Hematopoietic multipotent progenitor cell treated with erythropoietin and hydrocortisone succinate and interleukin-3 and kit ligand, for 15 days (in vitro differentiated cells): ENCODE measurements around the gene LRTM2.

ENCODE experiments used
- DNase-seq: peaks from one replicate; pipeline ENCODE4 v3.0.0-alpha.2; 2015; ENCODE audit warnings: low spot score

LRTM2 gene

DNA sequence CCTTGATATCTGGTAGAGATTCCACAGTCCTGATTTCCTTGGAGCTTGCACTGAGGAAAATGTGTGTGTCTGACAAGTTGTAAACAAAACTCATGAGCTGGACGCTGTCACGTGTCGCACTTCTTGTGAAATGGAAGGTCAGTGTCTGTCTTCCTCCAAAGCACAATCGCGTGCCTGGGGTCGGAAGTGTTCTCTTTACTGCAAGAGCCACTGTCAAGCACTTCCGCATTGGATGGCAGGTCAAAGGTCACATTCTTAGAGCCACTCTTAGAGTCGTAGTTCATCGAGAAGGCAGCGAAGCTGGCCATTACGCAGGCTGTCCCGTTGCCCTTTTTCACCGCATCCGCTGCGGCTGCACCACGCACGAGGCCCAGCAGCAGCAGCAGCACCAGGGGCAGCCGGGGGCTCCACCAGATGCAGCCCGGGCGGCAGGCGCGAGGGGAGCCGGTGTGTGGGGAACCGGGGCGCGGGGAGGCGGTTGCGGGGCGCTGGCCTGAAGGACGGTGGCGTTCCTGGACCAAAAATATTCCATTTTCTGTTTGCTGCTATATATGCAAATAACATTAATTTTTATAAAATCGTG, 45.0 kb downstream of the LRTM2 start:
- DNase-seq: no peak

- DNase-seq: no peak
Measured at GRCh38 chr12:1869145-1869544, 48.8 kb downstream of the LRTM2 start.

GRCh38 chr12:1870086-1870485, 49.7 kb downstream of the LRTM2 start:
- no peak for DNase-seq

- no peak for DNase-seq
Measured at GRCh38 chr12:1870998-1871917, 50.9 kb downstream of the LRTM2 start.

DNA sequence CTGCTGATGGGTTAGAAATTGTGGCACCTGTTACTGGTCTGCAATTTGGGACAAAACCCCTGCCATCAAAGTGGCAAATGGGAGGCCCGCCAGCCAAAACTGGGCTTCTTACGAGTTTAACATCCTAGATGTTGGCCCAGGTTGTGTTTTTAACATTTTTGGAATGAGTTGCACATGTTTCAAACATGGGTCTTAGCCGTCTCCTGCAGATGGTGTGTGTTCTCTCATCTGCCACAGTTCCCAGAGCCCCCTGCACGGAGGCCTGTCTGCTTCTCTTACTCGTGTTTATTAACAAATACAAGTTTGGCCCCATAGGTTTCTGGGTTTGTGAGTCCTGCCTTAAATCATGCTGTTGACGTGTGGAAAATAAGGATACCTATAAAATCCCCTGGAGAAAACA, 51.6 kb downstream of the LRTM2 start:
- no peak for DNase-seq

- DNase-seq: no peak
Measured at GRCh38 chr12:1872448-1872847, 52.1 kb downstream of the LRTM2 start.

DNA sequence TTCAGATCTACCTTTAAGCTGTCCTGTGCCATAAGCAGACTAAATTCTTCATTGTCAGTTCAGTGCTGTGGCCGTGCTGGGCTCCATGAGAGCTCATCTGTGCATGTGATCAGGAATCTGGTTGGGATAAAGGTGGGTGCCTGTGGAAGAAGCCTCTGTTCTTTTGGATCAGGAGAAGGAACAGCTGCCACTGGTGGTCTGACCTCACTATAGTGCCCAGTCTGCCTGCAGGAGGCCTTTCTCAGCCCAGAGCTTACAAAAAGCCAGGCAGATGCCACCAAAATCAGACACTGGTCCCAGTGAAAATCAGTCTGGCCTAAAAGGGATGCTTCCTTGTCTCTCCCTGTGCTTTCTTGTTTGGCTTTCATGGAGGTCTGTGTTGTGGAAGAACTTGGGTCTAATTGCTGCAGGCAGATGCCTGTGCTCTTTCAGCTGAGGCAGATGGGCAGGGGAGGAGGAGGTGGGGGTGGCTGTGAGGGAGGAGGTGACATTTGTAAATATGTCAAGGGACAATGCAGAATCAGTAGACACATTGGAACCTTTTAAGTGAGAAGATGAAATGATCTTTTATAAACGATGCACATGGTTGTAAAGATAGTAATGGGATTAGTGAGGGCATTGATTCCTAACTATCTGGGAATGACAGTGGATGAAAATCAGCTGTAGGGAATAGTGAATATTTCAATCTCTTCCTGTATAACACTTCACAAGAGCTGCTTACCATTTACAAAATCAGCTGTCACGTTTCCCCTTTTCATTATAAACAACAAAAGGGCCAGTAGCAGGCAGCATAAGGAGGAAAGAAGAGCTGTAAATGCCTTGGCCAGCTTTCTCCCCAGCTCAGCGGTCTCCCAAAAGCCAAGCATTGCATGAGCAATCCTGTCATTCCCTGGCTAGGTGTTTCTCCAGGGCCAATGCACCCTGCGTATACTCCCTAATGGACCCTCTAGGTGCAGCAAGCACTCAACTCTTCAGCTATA, 53.5 kb downstream of the LRTM2 start:
- DNase-seq: no peak

DNA sequence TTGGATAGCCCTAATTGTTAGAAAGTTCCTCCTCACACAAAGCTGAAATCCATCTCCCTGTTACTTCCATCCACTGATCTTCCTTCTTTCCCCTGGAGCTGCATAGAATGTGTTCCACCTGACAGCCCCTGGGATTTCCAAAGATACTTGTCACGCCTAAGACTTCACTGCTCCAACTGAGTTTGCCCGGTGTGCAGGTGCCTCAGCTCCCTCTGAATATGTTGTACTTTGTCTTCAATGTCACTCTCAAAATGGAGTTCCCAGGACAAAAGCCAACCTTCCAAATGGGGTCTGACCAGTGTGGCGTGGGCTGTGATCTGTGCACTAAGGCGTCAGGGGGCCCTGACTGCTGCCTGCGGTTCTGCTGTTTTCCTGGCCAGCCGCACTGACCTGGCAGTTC, 55.2 kb downstream of the LRTM2 start:
- DNase-seq: no peak

DNA sequence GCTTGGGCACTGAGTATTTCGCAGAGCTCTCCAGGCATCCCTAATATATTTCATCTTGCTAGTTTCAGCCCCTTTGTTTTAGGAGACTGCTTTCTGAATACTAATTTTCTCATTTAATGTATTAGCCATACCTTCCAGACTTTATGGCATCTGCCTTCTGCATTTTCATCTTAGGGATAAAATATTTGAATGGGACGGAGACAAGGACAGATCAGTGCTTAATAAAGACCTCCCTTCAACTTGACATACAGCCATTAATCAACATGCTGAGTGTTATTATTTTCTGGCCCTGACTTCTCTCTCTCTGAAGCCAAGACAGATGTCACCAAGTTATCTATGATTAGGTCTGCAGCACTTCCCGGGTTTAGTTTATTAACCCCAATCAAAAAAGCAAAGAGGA, 55.7 kb downstream of the LRTM2 start:
- DNase-seq: no peak

DNA sequence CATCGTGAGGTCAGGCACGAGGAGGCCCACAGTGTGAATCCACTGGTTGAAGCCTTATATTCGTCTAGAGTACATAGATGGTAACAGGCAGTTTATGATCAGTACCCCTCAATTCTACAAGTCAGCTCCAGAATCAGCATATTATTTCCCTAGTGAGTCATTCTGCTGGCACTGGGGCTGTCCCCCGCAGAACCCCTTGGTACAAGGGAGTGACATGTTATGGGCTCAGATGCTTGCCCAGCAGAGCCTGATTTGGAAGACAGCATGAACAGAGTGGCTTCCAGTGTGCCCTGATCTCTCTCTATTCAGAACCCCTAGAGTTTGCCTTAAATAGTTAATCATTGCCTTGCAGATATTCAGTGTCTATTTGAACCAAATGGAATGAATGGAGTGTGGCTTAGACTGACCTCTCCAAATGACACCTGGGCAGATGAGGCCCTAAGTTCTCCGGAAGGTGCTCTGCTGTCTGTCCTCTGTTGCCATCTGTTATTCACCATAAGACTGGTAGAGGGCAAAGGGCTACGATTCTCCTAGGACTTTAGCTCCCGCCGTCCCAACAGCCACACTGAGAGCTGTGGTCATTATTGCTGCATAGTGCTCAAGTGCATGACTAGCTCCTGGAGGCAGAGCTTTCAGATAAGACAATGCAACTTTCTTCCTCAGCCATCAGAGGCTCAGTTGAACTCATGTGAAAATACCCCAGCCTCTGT, 57.0 kb downstream of the LRTM2 start:
- DNase-seq: no peak

GRCh38 chr12:1878214-1878613, 57.8 kb downstream of the LRTM2 start:
- no peak for DNase-seq

DNA sequence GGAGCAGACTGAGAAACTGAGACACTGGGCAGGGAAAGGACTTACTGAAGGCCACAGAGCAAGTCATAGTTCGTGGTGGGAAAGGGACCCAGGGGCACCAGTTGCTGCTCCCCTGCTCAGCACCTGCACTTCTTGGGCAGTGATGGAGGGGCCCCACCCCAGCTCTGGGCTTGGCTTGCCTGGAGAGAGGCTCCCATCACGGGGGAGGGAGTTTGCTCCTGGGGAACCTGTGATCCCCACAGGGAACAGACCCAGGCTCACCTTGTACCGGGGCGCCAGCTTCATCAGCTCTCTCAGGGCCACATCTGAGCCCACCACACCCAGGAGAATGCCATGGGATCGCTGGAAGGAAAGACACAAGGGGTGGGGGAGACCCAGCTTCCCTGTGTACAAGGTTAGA, 58.3 kb downstream of the LRTM2 start:
- DNase-seq: no peak

DNA sequence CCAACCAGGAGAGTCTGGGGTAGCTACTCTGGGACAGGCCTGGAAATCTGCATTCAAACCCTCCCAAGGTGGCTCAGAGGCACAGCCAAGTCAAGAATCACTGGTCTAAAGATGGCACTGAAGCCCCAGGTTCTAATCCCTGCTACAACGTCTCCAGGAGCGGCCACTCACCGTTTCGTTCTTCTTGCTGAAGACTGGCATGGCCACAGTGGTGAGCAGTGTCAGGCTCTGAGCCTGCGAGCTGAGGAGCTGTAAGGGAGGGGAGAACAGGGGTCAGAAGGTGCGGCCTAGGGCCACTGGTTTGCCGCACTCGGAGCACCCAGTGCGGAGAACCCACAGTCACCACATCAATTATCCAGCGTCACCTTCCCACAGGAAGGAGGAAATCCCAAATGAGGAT, 59.3 kb downstream of the LRTM2 start:
- DNase-seq: no peak

DNA sequence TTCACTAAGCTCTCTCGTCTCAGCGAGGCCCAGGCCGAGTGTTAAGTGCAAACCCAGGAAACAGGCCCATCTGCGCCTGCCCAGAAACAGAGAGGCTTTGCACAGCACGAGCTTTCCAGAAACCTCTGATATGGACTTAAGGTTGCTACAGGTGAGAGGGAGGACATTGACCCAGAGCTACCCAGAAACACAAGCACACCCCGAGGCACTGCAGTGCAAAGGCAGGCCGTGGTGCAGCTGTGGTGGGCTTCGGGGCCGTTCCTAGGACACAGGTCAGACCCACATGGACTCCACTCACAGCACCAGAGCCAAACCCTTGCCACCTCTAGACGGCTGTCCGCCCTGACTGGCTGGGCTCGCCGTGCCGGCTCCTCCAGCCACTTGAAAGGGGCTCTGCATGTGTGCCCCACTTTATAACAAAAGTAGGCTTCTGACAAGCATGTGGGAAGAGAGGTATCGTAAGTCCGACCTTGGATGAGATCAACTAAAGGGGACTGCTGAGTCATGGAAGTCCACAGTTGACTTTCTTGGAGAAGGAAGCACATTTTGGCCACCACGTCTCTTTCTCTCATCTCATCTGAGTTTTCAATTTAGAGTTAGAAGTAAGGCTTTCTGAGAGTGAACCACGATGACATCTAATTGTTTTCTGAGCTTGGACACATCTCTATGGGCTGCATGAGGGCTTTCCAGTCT, 59.9 kb downstream of the LRTM2 start:
- DNase-seq: no peak

- no peak for DNase-seq
Measured at GRCh38 chr12:1880876-1881275, 60.5 kb downstream of the LRTM2 start.

- no peak for DNase-seq
Measured at GRCh38 chr12:1881301-1881700, 60.9 kb downstream of the LRTM2 start.

GRCh38 chr12:1881936-1882335, 61.6 kb downstream of the LRTM2 start:
- DNase-seq: no peak

DNA sequence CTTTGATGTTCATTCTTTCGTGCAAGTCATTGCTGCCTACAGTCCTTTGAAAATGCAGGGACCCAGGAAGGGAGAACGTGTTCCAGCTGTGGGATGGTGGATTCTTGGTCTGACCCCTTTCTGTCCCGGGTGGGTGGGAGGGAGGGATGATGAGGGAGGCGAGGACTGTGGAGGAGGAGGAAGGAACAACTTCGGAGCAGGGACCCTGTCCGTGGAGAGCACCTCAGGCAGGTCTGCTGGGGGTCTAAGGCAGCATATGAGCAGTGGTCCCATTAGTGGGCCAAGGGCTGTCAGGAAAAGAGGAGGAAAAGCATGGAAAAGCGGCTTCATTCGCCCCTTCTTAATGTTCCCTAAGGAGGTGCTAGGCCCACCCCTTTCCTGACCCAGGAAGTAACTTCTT, 62.0 kb downstream of the LRTM2 start:
- no peak for DNase-seq

DNA sequence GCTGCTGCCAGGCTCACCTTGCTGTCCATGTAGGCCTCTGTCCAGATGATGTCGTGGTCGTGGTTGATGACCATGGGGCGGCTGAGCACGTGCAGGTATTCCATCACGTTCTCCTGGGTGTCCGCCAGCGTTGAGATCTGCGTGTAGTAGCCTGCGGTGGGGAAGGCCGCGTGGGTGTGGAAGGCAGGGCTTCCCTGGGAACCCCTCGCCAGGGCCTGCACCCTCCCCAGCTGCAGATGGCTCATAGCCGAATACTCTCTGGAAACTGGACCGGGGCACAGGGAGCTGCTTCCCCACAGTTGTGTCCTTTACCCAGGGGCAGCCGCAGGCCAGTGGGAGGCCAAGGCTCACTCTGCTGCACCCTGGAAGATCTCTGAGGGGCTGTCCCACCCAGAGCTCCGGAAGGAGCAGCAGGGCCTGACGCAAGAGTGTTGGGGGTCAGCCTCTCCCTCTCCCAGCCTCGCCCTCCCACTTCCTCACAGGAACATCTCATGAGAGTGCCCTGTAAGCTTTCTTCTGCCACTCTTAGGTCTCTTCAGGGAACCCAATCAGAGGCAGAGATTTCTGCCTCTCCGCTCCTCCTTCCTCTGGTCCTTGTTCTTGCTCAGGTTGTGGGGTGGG, 62.6 kb downstream of the LRTM2 start:
- no peak for DNase-seq

GRCh38 chr12:1883513-1883912, 63.1 kb downstream of the LRTM2 start:
- DNase-seq: no peak

- no peak for DNase-seq
Measured at GRCh38 chr12:1884651-1885050, 64.3 kb downstream of the LRTM2 start.
